Lower lobe of right lung (tissue), 2 donors: ENCODE measurements around the gene RIPOR3. TPM values are rescaled to one million over a fixed set of nuclear protein-coding genes. Genes with fewer than 3 reads are reported as not detected.
"Not testable (repeated sequence)": the region's sequence is repeated elsewhere in the genome, so short reads cannot be mapped to it uniquely, and the experiment has no call there.

Experiments used
- ATAC-seq, 2 donors: fragments of 200-7000 bp; cut with Tn5 transposase; one replicate each; pipeline ENCODE4 v1.9.1; 2020 to 2022; ENCODE audit warnings: mild to moderate bottlenecking in 2 of 2, moderate library complexity in 2 of 2
- DNase-seq: peaks from one replicate; pipeline ENCODE4 v3.0.0-alpha.2; 2020
- H3K27ac ChIP-seq: fragments of 200-600 bp; one replicate; pipeline ENCODE4 v1.8.0; 2022
- H3K27me3 ChIP-seq: fragments of 200-600 bp; one replicate; pipeline ENCODE4 v1.8.0; 2022; ENCODE audit warnings: low read depth
- H3K36me3 ChIP-seq: fragments of 200-600 bp; one replicate; pipeline ENCODE4 v1.8.0; 2022; ENCODE audit warnings: mild to moderate bottlenecking
- H3K4me1 ChIP-seq: fragments of 200-600 bp; one replicate; pipeline ENCODE4 v1.8.0; 2022
- H3K4me3 ChIP-seq: fragments of 200-600 bp; one replicate; pipeline ENCODE4 v1.8.0; 2022; ENCODE audit warnings: mild to moderate bottlenecking
- H3K9me3 ChIP-seq: fragments of 200-600 bp; one replicate; pipeline ENCODE4 v1.8.0; 2022
- intact Hi-C: fragments of 100-400 bp; cut with DNase I; formaldehyde crosslinking; loops from one replicate; pipeline ENCODE4 v1.11.0; 2022
- total RNA-seq: library from RNA; stranded (reverse); fragmentation: NEBNext Ultra II Directional; extraction: Animal tissue kit (Norgen Biotek cat#: 25700); gene quantifications from one replicate; pipeline ENCODE4 v1.2.1, GENCODE V29; 2021
- TF ChIP-seq, protein P1 (sequence below): fragments of 200-600 bp; IDR thresholded peaks from one replicate; pipeline ENCODE4 v1.8.0; 2022; ENCODE audit warnings: antibody characterized with exemption, mild to moderate bottlenecking
- donor health status: DM: no; HTN: yes; CAD: no; lungs with severe emphysema.

The RIPOR3 gene
- total RNA-seq, 1 donor from 2014 or later = 11.0 TPM

DNA sequence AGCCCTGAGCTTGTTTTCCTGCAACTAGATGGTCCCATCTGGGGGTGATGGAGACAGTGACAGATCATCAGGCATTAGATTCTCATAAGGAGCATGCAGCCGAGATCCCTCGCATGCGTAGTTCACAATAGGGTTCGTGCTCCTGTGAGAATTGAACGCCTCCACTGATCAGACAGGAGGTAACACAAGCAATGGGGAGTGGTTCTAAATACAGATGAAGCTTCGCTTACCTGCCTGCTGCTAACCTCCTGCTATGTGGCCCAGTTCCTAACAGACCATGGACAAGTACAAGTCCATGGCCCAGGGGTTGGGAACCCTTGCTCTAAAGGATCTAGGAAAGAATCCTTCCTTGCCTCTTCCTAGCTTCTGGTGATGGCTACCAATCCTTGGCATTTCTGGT, 42.7 kb downstream of the RIPOR3 start:
- DNase-seq (no peak), ATAC-seq (no peak)
- TF ChIP-seq, protein P1, sequence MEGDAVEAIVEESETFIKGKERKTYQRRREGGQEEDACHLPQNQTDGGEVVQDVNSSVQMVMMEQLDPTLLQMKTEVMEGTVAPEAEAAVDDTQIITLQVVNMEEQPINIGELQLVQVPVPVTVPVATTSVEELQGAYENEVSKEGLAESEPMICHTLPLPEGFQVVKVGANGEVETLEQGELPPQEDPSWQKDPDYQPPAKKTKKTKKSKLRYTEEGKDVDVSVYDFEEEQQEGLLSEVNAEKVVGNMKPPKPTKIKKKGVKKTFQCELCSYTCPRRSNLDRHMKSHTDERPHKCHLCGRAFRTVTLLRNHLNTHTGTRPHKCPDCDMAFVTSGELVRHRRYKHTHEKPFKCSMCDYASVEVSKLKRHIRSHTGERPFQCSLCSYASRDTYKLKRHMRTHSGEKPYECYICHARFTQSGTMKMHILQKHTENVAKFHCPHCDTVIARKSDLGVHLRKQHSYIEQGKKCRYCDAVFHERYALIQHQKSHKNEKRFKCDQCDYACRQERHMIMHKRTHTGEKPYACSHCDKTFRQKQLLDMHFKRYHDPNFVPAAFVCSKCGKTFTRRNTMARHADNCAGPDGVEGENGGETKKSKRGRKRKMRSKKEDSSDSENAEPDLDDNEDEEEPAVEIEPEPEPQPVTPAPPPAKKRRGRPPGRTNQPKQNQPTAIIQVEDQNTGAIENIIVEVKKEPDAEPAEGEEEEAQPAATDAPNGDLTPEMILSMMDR = no peak
- no peak overlapping the region for H3K27ac ChIP-seq
- intact Hi-C loops = no loop called here
- peaks cover 17% of the 10 kb centered on the region for H3K4me1 ChIP-seq
- H3K9me3 ChIP-seq = no peaks in the 10 kb centered on the region
- H3K4me3 ChIP-seq = no peak overlapping the region
- H3K27me3 ChIP-seq = no peaks in the 10 kb centered on the region
- H3K36me3 ChIP-seq = no peaks in the 10 kb centered on the region

- intact Hi-C loops = no loop called here
These were observed 44.8 kb downstream of the RIPOR3 start for GRCh38 chr20:50646483-50646996.

GRCh38 chr20:50645253-50646068, 45.9 kb downstream of the RIPOR3 start:
- Histone ChIP-seq H3K27ac (peak overlapping the region; percentile 61), H3K36me3 (no peaks in the 10 kb centered on the region), H3K9me3 (no peaks in the 10 kb centered on the region), H3K4me1 (peaks cover 17% of the 10 kb centered on the region), H3K4me3 (no peak overlapping the region), H3K27me3 (no peaks in the 10 kb centered on the region)
- ATAC-seq (peak; percentile 87 to 97), DNase-seq (peak; percentile 59)
- TF ChIP-seq, protein P1 = no peak
- intact Hi-C loops = no loop called here

More at GRCh38 chr20:50646483-50646996, 44.8 kb downstream of the RIPOR3 start:
- H3K4me1 ChIP-seq = peaks cover 17% of the 10 kb centered on the region
- no peak for DNase-seq
- no peak for ATAC-seq
- no peaks in the 10 kb centered on the region for H3K36me3 ChIP-seq
- H3K27ac ChIP-seq = peak overlapping the region; percentile 61
- no peak overlapping the region for H3K4me3 ChIP-seq
- TF ChIP-seq, protein P1 = peak; percentile 25
- H3K9me3 ChIP-seq = no peaks in the 10 kb centered on the region
- H3K27me3 ChIP-seq = no peaks in the 10 kb centered on the region

DNA sequence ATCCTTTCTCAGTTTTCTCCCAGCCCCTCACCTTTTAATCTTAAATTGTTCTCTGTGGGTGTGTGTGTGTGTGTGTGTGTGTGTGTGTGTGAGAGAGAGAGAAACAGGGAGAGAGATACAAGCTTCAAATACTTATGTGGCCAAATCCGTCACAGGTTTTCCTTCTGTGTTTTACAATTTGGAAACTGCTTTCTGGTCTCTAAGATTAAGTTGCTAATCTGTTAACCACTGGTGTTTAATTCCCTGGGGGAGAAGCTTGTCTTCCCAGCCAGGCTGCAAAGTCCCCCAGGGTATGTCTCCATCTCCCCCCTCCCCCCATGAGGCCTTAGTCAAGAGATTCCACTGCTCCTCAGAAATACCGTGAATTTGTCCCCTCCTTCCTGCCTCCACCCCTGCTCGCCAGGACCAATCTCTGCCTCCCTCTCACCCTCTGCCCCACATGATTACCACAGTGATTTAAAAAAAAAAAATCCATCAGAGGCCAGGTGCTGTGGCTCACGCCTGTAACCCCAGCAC, 49.0 kb downstream of the RIPOR3 start:
- DNase-seq = no peak
- Histone ChIP-seq H3K4me1 (peaks cover 22% of the 10 kb centered on the region), H3K27ac (no peak overlapping the region), H3K36me3 (no peaks in the 10 kb centered on the region), H3K4me3 (no peak overlapping the region), H3K27me3 (no peaks in the 10 kb centered on the region), H3K9me3 (no peaks in the 10 kb centered on the region)
- no peak for ATAC-seq
- TF ChIP-seq, protein P1 = no peak
- intact Hi-C loops = no loop called here

DNA sequence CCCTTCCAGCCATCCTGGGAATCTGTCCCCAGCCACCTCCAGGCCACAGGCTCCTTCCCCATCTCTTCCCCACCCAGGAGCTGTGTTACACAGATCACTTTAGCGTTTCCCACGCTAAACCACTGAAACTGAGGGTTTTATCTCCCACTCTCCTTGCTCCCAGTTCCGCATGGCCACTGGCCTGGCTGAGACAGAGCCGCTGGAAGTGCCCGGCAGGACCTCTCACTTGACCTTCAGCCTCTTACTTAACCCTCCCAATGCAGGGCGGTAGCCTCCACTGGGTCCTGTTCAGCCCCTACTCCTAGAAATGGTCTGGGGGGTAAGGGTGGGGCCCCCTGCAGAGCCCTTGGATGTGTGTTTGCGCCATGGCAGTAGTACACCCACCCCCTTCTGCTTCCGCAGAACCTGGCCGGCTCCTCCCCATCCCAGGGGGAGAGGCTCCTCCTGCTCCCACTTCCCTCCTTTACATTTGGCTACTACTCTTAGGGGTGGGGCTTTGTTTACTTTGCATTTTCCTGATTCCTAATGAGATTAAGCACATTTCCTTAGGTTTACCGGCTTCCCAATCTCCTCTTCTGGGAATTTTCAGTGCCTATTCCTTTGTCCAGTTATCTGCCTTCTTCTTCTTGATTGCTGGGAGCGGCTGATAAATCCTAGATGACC, 49.6 kb downstream of the RIPOR3 start:
- H3K36me3 ChIP-seq, H3K4me3 ChIP-seq, H3K9me3 ChIP-seq, intact Hi-C loops, H3K27me3 ChIP-seq, DNase-seq: not testable (repeated sequence)
- peak; percentile 28 to 46 for ATAC-seq
- Histone ChIP-seq H3K4me1 (peaks cover 26% of the 10 kb centered on the region), H3K27ac (peak overlapping the region; percentile 53)

- peaks cover 27% of the 10 kb centered on the region for H3K4me1 ChIP-seq
- H3K27me3 ChIP-seq, DNase-seq, H3K36me3 ChIP-seq, ATAC-seq, H3K9me3 ChIP-seq, H3K4me3 ChIP-seq, intact Hi-C loops, H3K27ac ChIP-seq: not testable (repeated sequence)
These were observed 51.2 kb downstream of the RIPOR3 start for GRCh38 chr20:50639971-50640711.

DNA sequence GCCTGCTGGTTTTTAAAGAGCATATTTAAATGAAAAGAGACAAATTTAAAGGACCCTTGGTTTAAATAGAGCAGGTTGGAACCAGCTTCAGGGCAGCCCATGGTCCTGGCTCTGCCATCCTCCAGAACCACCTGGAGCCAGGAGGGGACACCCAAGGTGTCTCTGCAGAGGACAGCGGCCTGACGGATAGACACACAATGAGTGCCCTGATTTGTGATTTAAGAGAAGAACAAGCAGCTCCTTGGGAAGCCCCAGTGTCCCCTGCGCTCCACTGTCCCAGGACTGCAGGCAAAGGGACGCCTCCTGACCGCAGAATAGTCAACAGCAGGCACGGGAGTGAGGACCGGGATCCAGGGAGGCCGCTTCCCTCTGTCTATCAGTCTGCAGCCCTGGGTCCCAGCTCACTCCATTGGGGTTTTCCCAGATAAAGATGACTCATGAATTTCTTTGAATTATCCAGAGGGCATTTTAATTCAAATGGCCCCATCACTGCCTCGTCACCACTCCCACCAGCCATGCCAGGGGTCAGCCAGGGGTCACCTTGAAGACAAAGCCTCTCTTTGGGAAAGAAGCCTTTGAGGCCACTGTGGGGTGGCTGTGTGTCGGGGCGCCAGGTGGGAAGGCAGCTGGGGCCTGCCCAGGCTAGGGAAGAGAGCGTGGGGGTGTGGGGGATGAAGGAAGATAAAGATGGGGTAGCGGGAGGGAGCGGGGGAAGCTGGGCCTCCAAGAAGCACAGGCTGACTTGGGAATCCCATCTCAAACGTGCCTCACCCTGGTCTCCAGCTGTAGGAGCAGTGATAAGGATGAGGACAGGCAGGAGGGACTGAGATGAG, 53.1 kb downstream of the RIPOR3 start:
- H3K36me3 ChIP-seq, DNase-seq, H3K27me3 ChIP-seq, intact Hi-C loops, H3K27ac ChIP-seq, ATAC-seq, H3K9me3 ChIP-seq, H3K4me3 ChIP-seq: not testable (repeated sequence)
- peaks cover 22% of the 10 kb centered on the region for H3K4me1 ChIP-seq
